Measurements from ENCODE around the gene LRRC39.
"Not testable (repeated sequence)": the region's sequence is repeated elsewhere in the genome, so short reads cannot be mapped to it uniquely, and the experiment has no call there.

Gene LRRC39

GRCh38 chr1:100178091-100178490 is at the start of gene LRRC39:
Gene LRRC39 (minus strand): TSS chr1:100178256. CDS start chr1:100168516, 9,740 bp downstream.
- DNase-seq, result no peak

DNA sequence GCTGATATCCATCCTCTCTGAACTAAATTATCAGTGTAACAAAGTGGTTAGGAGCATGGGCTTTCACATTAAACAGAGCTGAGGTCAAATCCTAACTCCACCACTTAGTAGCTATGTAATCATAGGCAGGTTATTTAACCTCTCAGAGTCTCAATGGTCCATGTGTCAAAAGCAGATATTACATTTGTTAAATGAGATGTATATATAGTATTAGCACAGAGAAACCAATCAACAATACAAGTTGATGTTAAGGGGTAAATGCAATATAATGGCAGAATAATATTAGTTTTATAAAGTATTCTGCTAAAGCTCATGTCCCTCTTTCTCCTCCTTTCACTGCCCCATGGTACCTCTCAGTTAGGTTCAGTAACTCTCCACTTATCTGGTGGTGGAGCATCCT is 44.4 kb upstream of the LRRC39 start:
- DNase-seq, result no peak

DNA sequence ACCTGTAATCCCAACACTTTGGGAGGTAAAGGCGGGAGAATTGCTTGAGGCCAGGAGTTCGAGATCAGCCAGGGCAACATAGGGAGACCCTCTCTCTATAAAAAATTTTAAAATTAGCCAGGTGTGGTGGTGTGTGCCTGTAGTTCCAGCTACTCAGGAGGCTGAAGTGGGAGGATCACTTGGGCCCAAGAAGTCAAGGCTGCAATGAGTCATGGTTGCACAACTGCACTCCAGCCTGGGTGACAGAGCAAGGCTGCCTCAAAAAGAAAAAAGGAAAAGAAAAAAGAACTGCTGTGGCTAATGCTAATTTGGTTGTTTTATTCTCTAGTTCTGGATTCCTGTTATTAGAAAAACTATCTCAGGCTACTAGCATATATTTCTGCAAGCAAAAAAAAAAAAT is 41.8 kb upstream of the LRRC39 start:
- no peak for DNase-seq

DNA sequence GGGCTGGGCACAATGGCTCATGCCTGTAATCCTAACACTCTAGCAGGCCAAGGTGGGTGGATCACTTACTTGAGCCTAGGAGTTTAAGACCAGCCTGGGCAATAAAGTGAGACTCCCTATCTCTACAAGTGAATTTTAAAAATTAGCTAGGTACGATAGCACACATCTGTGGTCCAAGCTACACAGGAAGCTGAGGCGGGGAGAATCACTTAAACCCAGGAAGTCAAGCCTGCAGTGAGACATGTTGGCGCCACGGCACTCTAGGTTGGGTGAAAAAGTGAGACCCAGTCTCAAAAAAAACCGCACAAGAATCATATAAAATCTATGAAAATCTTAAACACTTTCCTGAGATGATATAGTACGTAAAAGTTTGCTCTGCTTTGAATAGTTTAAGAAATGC is 41.4 kb upstream of the LRRC39 start:
- no peak for DNase-seq

GRCh38 chr1:100217834-100218233 is 39.8 kb upstream of the LRRC39 start:
- DNase-seq, result no peak

- DNase-seq, result no peak
These were observed 37.0 kb upstream of the LRRC39 start for GRCh38 chr1:100215101-100215500.

DNA sequence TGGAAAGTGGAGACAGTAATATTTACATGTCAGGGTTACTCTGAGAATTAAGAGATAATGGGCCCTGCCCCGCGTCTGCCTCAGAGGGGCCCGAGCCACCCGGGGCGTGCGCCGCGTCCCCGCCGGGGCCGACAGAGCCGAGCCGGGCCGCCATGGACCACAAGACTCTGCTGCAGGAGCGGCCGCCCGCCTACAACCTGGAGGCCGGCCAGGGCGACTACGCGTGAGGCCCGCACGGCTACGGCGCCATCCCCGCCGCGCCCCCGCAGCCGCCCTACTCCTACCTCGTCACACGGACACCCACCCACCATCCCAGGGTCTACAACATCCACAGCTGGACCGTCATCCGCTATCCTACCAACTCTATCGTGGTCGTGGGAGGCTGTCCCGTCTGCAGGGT is 35.1 kb upstream of the LRRC39 start:
- no peak for DNase-seq

- DNase-seq, result no peak
These were observed 28.2 kb upstream of the LRRC39 start for GRCh38 chr1:100206301-100206700.

- not testable (repeated sequence) for DNase-seq
These were observed 27.5 kb upstream of the LRRC39 start for GRCh38 chr1:100205593-100205992.

DNA sequence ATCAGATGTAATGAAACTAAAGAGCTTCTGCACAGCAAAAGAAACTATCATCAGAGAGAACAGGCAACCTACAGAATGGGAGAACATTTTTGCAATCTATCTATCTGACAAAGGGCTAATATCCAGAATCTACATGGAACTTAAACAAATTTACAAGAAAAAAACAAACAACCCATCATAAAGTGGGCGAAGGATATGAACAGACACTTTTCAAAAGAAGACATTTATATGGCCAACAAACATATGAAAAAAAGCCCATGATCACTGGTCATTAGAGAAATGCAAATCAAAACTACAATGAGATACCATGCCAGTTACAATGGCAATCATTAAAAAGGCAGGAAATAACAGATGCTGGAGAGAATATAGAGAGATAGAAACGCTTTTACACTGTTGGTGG is 27.0 kb upstream of the LRRC39 start:
- not testable (repeated sequence) for DNase-seq

GRCh38 chr1:100202703-100203102 is 24.6 kb upstream of the LRRC39 start:
- DNase-seq, result not testable (repeated sequence)

GRCh38 chr1:100200060-100200459 is 22.0 kb upstream of the LRRC39 start:
- DNase-seq, result not testable (repeated sequence)

DNA sequence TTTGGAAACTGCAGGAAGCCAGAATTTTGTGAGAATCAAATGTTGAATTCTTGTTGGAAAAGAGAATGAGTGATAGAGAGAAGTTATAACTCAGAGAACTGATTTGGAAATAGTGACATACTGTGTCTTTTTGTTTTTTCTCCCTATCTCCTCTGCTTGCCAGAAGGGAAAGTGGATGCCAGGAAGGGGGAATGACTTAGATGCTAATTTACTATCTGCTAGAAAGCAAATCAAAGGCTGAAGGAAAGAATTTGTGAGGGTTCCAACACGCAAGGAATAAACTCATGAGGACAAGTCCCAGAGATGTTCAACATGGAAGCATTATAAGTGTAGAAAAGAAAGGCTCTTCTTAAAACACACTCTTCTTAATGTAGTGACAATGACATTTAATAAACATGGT is 20.5 kb upstream of the LRRC39 start:
- DNase-seq, result no peak

- peak; percentile 71 to 92 for DNase-seq
These were observed 10.6 kb upstream of the LRRC39 start for GRCh38 chr1:100188617-100189016.

GRCh38 chr1:100187912-100188311 is 9.9 kb upstream of the LRRC39 start:
- DNase-seq, result peak in 1 of 2 experiments; percentile 4

DNA sequence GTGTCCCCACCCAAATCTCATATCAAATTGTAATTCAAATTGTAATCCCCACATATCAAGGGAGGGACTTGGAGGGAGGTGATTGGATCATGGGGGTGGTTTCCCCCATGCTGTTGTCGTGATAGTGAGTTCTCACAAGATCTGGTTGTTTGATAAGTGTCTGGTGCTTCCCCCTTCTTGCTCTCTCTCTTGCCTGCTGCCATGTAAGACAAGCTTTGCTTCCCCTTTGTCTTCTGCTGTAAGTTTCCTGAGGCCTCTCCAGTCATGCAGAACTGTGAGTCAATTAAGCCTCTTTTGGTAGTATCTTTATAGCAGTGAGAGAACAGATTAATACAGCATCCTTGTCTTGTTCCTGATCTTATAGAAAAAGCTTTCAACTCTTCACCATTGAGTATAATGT is 6.5 kb upstream of the LRRC39 start:
- no peak for DNase-seq

DNA sequence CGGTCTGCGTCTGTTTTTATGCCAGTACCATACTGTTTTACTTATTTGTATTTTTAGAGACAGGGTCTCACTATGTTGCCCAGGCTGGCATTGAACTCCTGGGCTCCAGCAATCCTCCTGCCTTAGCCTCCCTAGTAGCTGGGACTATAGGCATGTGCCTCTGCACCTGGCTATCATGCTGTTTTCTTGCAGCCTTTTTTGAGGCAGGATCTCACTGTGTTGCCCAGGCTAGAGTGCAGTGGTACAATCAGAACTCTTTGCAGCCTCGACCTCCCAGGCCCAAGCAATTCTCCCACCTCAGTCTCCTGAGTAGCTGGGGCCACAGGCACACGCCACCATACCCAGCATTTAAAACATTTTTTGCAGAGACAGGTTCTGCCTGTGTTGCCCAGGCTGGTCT is 5.3 kb upstream of the LRRC39 start:
- no peak for DNase-seq

DNA sequence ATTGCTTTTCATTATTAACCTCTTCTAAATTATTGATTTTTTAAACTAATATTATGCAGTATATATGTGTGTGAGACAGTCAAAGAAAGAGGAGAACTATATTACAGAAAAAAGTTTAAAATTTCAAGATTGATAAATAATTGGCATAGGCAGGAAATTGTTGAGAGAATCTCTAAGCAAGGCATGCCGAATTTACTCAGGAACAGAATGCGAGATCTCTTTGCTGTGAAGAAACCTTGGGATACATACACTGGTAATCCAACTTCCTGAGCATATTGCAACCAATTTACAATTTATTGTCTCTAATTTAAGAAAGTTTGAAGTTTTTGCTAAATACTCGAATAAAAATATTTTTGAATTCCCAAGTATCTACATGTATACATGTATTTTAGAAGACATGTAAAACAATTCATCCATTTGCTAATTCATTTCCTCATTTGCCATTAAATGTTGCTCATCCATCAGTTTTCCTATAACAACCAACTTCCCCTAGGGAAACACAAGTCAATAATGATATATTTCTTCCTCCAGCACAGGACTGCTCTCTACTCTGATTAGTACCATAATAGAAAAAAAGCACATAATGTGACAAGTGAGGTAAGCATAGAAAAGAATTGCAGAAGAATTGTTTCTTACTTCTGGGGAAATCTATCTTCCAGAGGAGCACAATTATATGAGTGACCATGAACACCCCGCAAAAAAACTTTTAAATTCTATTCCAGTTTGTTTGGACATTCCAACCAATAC is 588 bp downstream of the LRRC39 start:
- no peak for DNase-seq

GRCh38 chr1:100168051-100168450 is 10.0 kb downstream of the LRRC39 start:
- no peak for DNase-seq

- no peak for DNase-seq
These were observed 13.4 kb downstream of the LRRC39 start for GRCh38 chr1:100164702-100165101.

DNA sequence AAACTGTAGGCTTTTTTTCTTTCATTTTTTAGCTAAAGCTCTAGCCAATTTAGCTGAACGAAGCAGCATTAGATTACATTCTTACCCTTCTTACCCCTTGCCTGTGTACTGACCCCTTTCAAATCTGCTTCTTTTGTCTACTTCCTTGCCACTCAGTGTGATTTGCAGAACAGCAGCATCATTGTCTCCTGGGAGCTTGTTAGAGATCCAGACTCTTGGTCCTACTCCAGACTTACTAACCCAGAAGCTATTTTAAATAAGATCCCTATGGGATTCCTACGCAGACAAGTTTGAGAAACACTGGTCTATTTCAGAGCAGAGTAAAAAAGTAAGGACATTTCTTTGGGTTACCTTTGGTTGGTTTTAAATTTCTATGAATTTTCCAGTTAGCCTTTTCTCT is 13.8 kb downstream of the LRRC39 start:
- no peak for DNase-seq

DNA sequence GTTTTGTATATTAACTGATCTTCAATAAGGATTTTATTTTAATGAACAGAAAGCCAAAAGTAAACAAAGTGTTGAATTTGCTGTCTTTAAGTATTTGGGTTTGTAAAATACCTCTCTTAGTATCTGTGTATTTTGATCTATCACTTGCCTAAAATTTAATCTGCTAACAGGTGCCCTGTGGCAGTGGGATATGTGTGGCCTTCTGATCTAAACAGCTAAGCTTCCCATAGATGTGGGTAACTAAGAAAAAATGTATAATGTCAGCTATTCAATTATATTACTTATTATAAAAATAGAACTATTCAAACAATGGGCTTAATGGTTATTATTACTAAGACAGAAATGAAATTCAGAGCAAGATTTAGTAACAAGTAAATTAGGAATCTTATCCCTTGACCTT is 15.2 kb downstream of the LRRC39 start:
- no peak for DNase-seq

- no peak for DNase-seq
These were observed 25.8 kb downstream of the LRRC39 start for GRCh38 chr1:100152271-100152670.

DNA sequence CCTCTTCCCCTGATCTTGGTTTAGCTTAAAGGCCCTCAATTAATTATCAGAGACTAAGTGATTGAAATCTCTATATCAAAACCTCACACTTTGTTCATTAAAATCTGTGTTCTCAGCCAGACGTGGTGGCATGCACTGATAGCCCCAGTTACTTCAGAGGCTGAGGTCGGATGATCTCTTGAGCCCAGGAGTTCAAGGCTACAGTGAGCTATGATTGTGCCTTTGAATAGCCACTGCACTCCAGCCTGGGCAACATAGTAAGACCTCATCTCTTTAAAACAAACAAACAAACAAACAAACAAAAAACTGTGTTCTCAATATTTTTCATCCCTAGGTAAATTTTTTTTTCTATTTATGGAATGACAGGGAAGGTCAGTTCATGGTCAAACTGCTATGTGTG is 26.4 kb downstream of the LRRC39 start:
- no peak for DNase-seq

DNA sequence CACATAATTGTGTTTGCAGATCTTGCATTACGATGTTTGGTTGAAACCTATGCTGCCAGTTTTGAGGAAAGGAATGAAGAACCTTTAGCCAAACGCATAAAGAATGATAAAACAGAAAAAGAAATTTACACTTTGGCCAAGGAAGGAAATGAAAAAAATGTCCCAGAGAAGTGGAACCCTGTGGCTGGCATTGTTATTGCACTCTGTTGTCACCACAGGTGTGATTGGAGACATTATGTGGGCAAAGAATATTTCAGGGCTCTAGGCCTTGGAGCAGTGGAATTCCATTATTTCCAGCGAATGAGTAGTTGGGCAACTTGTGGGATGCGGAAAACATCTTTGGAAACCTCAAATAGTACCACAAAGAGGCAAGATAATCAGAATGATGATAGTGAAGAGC is 30.2 kb downstream of the LRRC39 start:
- no peak for DNase-seq
